ENCODE data around the gene IQCE.
A peak's percentile ranks its signal among the peaks of the same experiment; 100 is the strongest.

Gene IQCE

DNA sequence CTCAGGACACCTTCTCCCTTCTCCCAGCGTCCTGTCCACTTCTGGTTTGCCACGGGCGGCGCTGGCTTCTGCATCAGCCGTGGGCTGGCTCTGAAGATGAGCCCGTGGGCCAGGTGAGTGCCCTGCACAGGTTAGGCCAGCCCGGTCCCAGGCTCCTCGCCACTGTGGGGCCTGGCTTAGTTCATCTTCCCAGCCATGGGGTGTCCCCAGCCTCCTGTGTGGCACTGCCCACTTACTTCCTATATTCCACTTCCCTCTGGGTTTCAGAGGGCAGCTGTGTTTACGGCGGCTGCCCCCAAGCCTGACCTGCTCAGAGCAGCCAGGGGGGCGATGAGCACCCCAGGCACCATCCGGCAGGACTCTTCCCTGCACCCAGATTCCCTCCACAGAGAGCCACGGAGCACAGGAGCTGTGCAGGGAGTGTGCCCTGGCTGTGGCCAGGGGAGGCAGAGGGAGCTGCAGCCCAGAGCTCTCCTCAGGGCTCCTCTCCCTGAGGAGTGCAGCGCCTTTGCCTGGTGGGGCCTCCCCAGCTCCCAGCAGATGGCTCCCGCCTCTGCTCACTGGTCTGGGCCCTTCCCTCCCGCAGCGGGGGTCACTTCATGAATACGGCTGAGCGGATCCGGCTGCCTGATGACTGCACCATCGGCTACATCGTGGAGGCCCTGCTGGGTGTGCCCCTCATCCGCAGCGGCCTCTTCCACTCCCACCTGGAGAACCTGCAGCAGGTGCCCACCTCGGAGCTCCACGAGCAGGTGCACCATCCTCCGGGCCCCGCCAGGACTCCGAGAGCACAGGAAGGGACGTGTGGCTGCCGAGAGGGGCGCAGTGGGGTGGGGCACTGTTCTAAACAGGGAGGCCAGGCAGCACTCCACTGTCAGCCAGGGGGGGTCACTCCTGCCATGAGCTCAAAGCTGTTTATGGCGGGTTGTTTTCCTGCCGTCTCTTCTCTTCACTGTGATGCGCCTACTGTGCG lies 32.8 kb upstream of the IQCE start:
- H3K4me3 ChIP-seq (ENCODE audit: low read depth, low read length) = no peak overlapping the region
- DNase-seq (ENCODE audit: low read depth) = peak; percentile 35
- TF ChIP-seq, protein P1, sequence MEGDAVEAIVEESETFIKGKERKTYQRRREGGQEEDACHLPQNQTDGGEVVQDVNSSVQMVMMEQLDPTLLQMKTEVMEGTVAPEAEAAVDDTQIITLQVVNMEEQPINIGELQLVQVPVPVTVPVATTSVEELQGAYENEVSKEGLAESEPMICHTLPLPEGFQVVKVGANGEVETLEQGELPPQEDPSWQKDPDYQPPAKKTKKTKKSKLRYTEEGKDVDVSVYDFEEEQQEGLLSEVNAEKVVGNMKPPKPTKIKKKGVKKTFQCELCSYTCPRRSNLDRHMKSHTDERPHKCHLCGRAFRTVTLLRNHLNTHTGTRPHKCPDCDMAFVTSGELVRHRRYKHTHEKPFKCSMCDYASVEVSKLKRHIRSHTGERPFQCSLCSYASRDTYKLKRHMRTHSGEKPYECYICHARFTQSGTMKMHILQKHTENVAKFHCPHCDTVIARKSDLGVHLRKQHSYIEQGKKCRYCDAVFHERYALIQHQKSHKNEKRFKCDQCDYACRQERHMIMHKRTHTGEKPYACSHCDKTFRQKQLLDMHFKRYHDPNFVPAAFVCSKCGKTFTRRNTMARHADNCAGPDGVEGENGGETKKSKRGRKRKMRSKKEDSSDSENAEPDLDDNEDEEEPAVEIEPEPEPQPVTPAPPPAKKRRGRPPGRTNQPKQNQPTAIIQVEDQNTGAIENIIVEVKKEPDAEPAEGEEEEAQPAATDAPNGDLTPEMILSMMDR (conservative IDR thresholded peaks at IDR 0.05; ENCODE audit: low read depth, low read length) = peak; percentile 8

DNA sequence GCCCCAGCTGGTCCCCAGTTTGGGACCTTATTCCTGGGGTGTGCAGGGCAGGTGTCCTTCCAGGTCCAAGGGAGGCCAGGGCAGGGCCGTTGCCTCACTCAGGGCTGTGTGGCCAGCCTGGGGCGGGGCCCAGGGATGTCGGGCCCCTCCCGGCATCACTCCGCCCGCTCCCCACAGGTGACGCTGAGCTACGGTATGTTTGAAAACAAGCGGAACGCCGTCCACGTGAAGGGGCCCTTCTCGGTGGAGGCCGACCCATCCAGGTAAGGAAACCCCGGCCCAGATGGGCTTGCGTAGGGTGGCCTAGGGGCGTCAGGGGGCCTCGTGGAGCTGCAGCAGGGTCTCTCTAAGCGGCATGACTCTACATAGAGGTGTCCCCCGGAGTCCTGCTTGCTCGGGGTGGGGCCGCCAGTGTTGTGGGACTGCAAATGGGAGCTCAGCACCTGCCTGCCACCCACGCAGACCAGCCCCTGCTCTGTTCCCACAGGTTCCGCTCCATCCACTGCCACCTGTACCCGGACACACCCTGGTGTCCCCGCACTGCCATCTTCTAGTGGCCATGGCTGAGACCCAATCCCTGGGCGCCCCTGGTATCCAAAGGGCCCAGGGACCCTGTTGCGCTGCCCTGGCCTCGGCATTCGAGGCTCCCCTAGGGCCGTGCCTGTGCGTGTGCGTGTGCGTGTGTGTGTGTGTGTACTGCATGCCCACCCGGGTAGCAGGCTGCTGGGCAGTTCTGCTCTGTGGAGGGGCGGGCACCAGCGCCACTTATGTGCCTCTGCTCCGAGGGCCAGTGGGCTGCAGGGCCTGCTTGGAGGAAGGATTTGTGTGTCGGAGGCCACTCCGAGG lies 31.9 kb upstream of the IQCE start:
- H3K4me3 ChIP-seq (ENCODE audit: low read depth, low read length) = no peak overlapping the region
- DNase-seq (ENCODE audit: low read depth) = no peak
- TF ChIP-seq, protein P1 (conservative IDR thresholded peaks at IDR 0.05; ENCODE audit: low read depth, low read length) = no peak

DNA sequence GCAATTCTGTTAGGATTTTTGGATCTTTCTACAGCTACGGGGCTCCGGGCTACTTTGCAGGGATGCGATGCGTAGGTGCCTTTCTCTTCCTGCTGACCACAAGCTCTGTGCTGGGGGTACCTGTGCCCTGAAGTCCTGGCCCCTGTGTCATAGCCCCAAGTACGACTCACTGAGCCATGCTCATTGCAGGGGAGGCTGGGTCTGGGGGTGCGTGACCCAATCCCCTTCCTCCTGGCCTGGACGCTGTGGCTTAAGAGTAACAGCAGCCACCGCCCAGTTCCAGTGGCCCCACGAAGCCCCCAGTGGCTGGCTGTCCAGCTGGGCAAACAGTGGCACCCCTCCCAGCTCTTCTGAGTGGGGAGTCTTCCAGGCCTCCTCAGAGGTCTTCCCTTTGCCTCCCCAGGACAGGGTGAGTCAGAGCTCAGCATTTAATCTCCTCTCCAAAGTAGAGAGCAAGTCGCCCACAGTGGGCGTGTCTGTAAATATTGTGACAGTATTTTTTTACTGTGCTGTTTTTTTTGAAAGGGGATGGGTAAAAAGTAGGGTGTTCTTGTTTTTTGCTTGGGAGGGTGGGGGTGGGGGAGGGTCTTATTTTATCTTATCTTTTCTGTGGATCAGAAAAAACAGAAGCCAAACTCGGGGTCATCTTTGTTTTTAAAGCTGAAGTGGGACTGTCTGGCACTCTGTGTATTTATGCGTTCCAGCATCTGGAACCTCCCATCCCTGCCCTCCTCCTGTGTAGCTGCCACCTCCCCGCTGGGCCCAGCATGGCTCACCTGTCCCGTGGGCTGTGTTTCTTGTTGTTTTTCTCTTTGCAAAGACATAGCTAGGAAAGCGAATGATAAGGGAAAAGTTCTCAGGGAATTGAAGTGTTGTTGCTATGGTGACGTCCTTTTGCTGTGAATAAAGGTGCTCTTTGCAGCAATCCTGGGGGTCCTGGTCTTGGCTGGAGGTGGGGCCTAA lies 31.0 kb upstream of the IQCE start:
- DNase-seq (ENCODE audit: low read depth) = peak; percentile 65
- TF ChIP-seq, protein P1 (conservative IDR thresholded peaks at IDR 0.05; ENCODE audit: low read depth, low read length) = no peak
- no peak overlapping the region for H3K4me3 ChIP-seq (ENCODE audit: low read depth, low read length)

DNA sequence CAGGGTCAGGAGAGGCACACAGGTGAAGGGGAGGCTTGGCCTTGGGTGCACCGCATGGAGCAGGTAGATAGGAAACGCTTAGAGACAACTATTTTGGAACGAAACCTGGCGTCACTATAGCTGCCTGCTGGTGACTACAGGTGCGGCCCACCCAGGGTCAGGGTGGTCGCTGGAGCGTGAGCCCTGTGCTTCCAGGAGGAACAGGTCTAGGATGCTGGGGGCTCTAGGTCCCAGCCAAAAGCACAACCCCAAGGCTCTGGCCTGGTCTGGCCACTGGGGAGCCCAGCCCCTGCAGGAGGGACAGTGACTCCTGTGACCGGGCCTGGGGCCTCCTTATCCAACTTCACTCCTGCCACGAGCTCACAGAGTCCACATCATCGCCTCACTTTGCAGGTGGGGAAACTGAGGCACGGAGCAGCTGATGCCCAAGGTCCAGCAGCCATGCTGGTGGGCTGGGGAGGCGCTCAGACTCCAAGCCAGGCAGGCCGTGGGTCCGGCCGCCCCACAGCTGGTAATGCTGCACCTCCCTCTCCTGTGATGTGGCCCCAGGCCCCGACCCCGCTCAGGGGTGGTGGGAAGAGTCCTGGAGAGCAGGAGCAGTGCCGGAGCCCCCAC lies 30.2 kb upstream of the IQCE start:
- TF ChIP-seq, protein P1 (conservative IDR thresholded peaks at IDR 0.05; ENCODE audit: low read depth, low read length) = no peak
- H3K4me3 ChIP-seq (ENCODE audit: low read depth, low read length) = no peak overlapping the region
- DNase-seq (ENCODE audit: low read depth) = no peak

DNA sequence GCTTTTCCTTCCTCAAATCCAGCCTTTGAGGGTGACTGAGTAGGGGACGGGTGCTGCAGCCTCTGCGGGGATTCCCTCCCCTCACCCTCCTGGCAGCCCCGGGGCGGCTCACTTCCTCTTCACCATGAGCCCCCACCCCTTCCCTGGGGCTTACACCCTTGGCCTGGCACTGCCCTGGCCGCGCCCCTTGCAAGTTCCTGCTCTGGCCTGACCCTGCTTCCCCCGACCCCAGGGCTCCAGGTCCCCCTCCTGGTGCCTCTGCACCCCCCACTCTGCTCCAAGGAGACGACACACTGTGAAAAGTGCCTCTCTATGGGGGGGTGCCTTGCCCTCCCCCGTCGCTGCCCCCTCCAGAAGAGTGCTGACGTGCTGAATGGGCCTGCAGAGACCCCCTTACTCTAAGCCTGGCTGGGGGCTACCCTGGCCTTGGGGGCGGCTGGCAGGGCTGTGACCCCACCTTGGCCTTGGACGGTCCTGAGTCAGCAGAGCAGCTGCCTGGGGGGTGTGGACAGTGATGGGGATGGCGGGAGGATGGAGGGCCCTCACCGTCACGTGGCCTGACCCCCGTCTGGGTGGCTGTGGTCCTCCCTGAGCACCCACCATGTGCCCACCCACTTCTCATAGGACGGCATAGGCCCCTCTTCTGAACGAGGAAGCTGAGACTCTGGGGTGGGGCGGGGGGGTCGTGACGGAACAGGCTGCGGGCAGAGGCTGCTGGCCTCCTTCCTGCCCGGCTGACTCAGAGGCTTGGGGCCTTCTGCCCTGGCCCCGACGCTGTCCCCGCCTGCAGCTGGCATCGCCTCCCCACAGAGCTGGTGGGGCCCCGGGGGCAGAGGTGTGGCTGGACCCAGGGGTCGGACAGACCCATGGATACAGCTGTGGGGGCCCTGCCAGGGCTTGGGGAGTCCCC lies 29.4 kb upstream of the IQCE start:
- DNase-seq (ENCODE audit: low read depth) = no peak
- TF ChIP-seq, protein P1 (conservative IDR thresholded peaks at IDR 0.05; ENCODE audit: low read depth, low read length) = no peak
- no peak overlapping the region for H3K4me3 ChIP-seq (ENCODE audit: low read depth, low read length)

All from choroid plexus epithelial cell (primary cell).